HG03066 (cell line): ENCODE results near the gene TAF5.
"Not testable (repeated sequence)": the region's sequence is repeated elsewhere in the genome, so short reads cannot be mapped to it uniquely, and the experiment has no call there.

Source experiments
- ATAC-seq: cut with Tn5 transposase; IDR thresholded peaks from one replicate; pipeline ENCODE4 v1.9.1; 2021; ENCODE audit warnings: low read depth; ENCODE audit not compliant: unreplicated experiment

TAF5 gene

DNA sequence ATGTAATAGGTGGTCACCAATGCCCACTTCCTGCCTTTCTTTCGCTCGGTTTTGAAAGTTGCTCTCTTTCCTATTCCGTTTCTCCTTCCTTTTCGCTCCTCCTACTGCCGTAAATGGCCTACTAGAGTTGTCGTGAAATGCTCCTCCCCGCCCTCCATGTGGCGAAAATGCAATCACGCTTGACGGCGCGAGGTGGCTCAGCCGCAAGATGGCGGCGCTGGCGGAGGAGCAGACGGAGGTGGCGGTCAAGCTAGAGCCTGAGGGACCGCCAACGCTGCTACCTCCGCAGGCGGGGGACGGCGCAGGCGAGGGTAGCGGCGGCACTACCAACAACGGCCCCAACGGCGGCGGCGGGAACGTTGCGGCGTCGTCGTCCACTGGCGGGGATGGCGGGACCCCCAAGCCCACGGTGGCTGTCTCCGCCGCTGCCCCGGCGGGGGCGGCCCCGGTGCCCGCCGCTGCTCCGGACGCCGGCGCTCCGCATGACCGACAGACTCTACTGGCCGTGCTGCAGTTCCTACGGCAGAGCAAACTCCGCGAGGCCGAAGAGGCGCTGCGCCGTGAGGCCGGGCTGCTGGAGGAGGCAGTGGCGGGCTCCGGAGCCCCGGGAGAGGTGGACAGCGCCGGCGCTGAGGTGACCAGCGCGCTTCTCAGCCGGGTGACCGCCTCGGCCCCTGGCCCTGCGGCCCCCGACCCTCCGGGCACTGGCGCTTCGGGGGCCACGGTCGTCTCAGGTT lies at the start of gene TAF5:
TAF5 (plus strand) TSS at position 195 of the 737 bp plus-strand sequence; CDS start at position 209, 14 bp downstream.
- ATAC-seq, result peak; percentile 66

DNA sequence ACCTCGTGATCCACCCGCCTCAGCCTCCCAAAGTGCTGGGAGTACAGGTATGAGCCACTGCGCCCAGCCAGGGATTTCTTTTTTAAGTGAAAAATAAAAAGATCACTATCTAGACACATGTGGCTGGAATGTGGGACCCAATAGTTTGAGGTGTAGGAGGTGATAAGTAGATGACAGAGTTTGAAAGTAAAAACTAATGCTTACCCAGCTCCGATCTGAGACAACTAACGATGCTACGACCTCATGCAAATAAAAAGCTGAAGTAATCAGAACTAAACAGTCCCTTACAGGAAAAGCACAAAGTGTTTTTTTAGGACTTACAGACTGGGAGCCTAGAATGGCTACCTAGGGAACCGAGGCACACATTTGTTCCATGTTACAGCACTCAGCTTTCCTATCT lies 39.9 kb upstream of the TAF5 start:
- no peak for ATAC-seq

DNA sequence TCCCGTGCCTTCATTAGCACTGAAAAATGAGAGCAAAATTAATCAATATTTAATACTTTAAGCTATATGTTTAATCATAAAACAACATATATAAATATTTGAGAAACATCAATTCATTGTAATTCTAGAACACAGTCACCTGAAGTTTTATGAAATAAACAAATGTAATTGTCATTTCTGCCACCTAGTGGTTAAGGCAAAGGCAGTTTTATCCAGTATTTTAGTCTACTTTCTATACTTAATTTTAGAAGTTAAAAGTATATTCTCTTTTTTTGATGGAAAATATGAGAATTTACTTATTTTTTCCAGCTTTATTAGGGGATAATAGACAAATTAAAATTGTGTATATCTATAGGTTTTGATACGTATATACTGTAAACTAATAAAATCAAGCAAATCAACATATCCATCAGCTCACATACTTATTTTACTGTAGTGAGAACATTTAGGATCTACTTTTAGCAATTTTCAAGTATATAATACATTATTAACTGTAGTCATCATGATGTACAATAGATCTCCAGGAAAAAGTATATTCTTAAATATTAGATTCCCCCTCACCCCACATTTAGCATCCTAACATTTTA lies 33.7 kb upstream of the TAF5 start:
- no peak for ATAC-seq

DNA sequence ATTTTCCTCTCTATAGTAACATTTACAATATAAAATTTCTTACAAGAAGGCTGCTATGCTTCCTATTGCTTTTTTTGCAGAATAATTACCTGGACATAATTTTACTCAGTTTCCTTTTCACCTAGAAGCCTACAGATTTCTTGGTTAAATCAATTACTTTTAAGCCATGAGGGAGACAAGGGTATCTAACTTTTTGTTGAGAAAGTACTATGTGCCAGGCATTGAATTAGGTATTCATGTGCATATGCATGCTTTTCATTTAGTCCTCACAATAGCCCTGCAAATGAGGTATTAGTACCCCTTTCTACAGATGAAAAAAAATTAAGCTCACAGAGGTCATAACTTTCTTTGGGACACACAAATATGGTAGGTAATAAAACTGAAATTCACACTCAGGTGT lies 33.2 kb upstream of the TAF5 start:
- no peak for ATAC-seq

DNA sequence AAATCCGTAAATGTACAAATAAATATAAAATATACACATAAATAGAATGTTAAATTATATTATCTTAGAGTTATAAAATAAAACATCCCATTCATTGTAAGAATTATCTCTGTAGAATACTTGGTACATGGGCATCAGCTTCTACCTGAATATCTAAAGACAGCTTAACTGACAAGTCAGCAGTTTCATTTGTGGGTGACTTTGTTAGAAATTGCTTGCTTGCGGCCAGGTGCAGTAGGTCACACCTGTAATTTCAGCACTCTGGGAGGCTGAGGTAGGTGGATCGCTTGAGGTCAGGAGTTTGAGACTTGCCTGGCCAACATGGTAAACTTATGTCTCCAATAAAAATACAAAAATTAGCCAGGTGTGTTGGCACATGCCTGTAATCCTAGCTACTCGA lies 31.4 kb upstream of the TAF5 start:
- ATAC-seq, result no peak

DNA sequence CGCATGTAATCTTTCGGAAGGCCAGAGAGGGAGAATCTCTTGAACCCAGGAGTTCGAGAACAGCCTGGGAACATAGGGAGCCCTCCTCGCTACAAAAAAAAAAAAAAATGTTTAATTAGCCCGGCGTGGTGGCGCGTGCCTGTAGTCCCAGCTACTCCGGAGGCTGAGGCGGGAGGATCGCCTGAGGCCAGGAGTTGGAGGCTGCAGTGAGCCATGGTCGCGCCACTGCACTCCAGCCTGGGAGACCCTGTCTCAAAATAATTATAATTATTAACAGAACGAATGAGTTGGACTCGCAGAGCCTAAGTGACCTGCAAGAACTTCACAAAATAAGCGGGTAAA lies 17.6 kb upstream of the TAF5 start:
- no peak for ATAC-seq

DNA sequence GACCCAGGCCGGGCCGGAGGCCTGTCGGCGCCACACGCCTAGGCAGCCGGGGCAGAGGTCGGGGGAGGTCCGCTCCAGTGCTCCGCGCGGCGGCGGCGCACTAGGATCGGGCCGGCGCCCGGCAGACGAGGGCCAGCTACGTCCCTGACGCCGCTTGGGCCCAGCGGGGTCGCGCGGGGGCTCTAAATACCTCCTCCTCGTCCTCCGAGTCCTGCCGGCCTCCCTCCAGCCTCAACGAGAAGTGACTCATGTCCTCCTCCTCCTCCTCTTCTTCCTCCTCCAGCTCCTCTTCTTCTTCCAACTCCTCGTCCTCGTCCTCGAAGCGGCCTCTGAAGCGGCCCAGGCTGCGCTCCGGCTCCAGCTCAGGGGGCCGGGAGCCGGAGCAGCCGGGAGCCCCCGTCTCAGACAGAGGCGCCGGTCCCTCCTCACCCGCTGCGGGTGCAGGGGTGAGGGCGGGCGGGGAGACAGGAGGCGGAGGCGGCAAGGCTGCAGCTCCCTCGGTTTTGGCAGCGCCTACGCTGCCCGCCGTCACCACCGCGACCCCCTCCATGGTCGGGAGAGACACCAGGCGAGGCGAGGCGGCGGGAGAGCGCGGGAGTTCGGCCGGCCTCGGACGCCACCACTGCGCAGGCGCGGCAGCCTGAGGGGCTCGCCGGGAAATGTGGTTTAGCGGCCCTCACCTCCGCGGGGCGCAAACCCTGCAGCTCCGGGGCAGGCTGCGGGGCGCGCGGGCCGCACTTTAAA lies 17.1 kb upstream of the TAF5 start, which contains the start of gene PCGF6:
PCGF6 (minus strand) TSS at position 624 of the 744 bp plus-strand sequence; CDS start at position 550, 74 bp downstream.
- ATAC-seq, result peak; percentile 73

DNA sequence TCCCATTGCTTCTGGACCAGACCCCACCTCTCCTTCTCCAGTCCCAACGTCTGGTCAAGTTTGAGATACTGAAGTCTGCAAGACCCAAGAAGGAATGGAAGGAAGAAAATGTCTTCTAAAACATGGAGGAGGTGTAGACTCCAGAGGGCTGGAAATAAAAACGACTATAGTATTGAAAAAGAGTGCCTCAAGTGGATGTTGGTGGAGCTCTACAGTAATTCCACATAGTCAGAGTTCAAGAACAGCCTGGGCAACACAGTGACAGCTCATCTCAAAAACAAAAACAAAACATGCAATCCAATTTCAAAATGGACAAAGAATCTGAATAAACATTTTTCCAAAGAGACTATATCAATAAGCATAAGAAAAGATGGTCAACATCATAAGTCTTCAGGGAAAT lies 14.5 kb upstream of the TAF5 start:
- no peak for ATAC-seq

DNA sequence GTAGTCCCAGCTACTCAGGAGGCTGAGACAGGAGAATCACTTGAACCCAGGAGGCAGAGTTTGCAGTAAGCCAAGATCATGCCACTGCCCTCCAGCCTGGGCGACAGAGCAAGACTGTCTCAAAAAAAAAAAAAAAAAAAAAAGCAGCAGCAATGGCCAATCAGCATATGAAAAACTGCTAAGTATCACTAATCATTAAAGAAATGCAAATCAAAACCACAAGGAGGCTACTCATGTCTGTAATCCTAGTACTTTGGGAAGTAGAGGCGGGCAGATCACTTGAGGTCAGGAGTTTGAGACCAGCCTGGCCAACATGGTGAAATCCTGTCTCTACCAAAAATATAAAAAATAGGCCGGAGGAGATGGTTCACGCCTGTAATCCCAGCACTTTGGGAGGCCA lies 13.2 kb upstream of the TAF5 start:
- ATAC-seq, result not testable (repeated sequence)

DNA sequence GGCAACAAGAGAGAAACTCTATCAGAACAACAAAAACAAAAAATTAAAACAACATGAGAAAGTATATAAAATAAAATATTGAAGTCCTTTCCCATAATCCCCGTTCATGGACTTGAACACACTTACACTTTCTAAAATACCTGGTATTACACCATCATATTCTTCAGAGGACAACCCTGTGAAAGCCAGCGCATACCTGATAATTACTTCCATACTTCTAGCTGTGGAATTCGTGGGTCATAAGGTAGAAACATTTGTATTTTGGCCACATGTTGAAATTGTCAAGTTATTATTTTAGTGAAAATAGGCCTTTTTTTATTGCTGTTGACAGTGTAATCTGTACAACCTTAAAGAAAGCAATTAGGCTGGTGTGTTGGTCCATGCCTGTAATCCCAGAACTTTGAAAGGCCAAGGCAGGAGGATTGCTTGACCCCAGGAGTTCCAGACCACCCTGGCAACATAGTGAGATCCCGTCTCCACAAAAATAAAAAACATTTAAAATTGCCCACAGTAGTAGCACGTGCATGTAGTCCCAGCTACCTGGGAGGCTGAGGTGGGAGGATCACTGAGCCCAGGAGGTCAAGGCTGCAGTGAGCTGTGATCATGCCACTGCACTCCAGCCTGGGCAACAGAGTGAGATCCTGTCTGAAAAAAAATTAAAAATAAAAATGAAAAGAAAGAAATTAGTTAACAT lies 11.7 kb upstream of the TAF5 start:
- ATAC-seq, result no peak

DNA sequence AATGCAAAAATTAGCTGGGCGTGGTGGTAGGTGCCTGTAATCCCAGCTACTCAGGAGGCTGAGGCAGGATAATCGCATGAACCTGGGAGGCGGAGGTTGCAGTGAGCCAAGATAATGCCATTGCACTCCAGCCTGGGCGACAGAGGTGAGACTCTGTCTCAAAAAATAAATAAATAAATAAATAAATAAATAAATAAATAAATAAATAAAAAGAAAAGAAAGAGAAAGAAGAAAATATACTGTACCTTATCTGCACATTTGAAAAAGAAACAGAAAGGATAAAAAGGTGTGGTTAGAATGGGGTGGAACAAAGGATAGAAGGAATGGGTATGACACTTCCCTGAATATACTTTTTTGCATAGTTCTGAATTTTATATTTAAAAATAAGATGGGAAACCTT lies 8.3 kb upstream of the TAF5 start:
- ATAC-seq, result not testable (repeated sequence)

DNA sequence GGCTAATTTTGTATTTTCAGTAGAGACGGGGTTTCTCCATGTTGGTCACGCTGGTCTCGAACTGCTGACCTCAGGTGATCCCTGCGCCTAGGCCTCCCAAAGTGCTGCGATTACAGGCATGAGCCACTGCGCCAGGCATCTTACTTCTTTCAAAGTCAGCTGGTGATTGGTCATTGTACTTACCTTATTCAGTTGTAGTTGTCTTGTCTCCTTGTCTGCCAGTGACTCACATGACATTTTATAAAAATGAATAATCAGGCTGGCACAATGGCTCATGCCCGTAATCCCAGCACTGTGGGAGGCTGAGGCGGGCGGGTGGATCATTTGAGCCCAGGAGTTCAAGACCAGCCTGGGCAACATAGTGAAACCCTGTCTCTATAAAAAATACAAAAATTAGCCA lies 7.0 kb upstream of the TAF5 start:
- not testable (repeated sequence) for ATAC-seq

DNA sequence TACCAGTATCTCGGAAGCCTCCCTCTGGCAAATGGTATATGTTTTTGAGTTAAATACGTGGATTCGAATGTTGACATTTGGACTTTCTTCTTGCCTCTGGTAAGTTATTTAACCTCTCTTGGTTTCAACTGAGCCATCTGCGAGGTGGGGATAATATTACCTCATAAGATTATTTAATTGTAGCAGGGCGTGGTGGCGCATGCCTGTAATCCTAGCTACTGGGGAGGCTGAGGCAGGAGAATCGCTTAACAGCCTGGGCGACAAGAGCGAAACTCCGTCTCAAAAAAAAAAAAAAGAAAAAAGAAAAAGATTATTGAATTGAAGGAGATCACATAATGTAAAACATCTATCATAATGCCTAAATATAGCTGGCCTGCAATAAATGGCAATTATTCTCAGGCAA lies 396 bp upstream of the TAF5 start:
- no peak for ATAC-seq

DNA sequence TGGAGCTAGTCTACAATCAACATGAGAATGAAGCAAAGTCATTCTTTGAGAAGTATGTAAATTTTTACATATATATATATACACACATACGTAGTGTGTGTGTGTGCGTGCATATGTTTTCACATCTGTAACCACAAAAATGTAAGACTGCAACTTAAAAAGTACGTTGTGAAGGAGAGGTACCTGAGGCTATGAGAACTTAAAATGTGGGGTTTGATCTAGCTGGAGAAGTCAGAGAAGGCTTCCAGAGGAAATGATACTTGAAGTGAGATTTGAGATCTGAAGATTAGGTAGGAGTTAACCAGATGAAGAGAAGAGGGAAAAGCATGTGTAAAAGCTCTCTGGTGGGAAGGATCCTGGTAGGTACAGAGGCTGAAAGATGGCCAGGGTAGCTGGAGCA lies 5.8 kb downstream of the TAF5 start:
- ATAC-seq, result no peak

DNA sequence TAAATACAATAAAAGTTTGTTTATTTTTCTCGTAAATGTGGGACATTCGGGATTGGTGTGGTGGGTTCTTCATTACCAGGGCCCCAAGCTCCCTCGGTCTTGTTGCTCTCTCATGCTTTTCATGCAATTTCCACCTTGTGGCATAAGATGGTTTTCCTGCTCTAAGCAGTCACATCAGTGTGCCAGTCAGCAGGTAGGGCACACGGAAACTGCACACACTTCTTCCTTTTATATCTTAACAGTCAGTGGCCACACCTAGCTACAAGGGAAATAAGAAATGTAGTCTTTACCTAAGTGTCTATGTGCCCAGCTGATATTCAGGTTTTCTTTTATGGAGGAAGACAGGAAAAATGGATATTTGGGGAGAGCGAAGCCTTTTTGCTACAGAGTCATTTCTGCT lies 6.5 kb downstream of the TAF5 start:
- no peak for ATAC-seq

DNA sequence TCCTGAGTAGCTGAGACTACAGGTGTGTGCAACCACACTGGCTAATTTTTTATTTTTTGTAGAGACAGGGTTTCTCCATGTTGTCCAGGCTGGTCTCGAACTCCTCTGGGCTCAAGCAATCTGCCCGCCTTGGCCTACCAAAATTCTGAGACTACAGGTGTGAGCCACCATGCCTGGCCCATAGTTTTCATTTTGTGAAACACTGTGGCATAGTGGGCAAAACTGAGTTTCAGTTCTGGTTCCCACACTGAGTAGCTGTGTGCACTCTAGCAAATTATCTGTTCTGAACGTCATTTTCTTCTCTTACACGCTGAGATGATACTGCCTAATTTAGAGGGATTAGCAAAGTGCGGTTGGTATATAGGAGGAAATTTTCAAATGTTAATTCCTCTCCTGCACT lies 15.0 kb downstream of the TAF5 start:
- ATAC-seq, result no peak

DNA sequence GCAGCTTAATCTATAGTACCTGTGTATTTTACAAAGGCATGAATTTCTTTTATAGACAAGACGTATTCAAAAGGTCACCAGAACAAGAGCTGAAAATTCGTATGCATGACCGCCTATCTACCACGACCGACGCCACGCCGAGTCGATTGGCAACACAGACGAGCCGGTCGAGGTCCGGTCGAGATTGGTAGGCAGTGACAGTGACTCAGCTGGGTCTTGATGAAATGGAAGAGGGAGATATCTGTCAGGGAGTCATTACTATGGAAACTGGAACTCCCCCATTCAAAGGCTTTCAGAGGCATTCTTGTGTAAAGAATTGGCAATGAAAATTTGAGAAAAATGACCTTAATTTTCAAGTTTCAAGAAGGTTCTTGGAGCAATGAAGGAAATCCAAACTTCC lies 26.4 kb downstream of the TAF5 start:
- ATAC-seq, result no peak

DNA sequence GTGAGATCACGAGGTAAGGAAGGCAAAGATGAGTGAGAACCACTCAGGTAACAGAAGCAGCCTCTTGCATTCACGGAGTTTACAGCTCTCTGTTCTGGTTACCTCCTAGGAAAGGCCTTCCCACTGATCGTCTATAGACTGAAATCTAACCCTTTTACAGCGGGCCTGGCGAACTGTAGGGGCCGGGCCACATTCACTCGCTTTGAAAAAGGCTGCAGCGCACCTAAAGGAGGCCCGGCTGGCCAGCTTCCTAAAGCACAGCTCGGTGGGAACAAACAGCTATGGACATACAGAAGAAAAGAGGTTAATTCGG lies 27.9 kb downstream of the TAF5 start:
- ATAC-seq, result no peak

DNA sequence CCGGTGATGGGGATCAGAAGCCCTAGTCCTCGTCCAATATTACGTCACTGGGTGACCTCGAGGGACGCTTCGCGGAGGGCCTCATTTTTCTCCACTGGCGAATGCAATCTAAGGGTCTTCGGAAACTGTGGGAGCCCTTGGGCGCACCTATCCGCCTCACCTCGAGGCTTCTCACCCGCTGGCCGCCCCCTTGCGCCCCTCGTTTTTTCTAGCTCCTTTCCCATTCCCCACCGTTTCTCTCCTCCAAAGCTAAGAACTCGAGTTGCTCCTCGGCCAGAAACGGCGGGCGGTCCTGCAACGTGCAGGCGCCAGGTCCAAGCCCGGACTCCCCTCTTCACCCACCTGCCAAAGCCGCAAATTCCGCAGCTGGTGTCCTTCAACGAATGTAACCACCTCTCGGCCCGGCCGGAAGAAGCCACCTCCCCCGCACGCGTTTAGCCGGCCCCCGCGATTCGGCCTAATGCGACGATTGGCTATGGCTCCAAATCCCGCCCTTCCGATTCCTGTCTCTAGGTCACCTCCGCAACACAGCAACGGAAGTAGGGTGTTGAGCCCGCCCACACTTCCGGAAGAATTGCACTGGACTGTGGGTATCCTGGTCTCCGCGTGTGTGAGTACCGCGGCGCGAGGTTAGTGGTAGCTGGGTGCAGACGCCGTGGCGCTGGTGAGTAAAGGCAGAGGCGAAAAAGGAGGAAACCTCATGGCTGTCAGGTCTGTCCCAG lies 28.5 kb downstream of the TAF5 start, which contains the start of the genes ATP5MK and PDCD11:
ATP5MK (minus strand) TSS at position 409 of the 722 bp plus-strand sequence. CDS start 4,018 bp downstream, outside the sequence.
PDCD11 (plus strand) TSS at position 560 of the 722 bp plus-strand sequence. CDS start 1,801 bp downstream, outside the sequence.
- peak; percentile 99 for ATAC-seq

DNA sequence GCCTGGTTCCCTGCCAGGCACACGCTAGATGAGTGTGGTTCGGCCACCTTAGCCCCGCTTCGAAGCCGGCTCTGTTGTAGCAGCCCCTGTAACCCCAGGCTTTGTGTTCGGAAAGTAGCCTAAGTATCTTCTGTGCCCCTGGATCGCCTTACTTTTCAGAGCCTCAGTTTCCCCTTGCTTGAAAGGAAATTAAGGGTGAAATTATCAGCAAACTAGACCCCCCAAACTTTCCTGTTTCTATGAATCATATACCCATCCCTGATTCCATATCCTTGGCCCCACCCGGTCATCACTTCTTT lies 29.0 kb downstream of the TAF5 start:
- no peak for ATAC-seq
